Measurements from ENCODE around the gene PELO.
"Not testable (repeated sequence)": the region's sequence is repeated elsewhere in the genome, so short reads cannot be mapped to it uniquely, and the experiment has no call there.

PELO gene

DNA sequence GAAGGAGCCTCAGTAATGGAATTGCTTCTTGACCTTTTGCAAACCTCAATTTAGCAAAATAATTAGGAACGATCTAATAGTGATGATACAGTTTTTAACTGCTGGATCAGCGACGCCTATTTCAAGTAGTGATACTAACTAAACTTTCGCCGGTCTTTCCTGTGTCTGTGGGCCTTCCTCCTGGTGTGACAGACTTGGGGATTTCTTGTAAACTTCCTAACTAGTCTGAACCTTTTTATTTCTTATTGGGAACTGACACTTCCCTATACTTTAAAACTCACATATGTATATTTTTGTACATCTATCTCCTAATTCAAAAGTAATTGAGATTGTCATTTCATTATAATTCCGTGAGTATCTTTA, 15.2 kb downstream of the PELO start:
- no peak for DNase-seq

DNA sequence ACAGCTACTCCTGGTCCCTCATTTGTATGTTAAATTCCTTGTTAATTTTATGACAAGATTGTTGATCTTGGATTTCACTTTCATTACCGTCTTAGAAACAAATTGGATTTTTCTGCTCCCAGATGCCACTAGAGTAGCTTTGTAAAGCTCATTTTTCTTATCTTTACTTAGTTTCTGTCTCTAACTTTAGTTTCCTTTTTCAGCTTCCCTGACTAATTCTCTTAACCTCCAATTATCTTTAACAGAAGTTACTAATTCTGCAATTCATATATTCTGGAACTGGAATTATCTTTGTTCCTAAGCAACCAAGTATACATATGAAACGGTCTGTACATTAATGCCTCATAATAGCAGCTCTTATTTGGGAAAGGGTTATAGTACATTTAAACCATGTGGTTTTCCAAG, 16.7 kb downstream of the PELO start:
- DNase-seq = no peak

DNA sequence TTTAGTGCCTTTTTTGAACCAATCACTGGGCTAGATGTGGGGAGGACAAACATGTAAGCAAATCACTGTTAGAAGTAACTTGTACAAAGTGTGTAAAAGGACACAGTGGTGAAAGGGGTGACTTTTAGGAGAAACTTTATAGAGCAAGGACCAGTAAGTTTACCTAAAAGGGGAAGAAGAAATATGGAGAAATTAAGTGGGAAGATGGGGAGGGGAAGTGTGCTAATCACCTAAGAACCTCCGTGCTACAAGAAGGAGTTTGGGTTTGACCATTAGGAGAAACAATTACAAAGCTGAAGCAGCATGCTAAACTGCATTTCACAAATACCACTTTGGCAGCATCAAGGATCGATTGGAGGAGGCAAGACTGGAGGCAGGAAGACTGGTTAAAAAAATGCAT, 17.3 kb downstream of the PELO start:
- no peak for DNase-seq

DNA sequence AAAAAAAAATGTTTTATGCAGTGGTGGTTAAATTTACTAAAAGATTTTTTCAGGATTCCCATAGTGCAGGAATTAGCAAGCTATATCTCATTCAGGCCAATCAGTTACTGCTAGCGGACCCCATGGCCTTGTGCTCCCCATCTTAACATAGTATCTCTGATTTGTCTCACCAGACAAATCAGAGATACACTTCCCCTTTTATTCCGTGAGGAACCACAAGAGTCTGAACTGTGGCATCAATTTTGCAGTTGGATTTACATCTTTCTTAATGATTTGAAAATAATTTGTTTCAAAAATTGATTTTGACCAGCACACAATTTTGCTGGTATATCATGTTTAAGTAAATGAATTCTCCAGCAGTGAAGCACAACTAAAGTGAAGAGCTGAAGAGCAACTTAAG, 17.9 kb downstream of the PELO start:
- no peak for DNase-seq

DNA sequence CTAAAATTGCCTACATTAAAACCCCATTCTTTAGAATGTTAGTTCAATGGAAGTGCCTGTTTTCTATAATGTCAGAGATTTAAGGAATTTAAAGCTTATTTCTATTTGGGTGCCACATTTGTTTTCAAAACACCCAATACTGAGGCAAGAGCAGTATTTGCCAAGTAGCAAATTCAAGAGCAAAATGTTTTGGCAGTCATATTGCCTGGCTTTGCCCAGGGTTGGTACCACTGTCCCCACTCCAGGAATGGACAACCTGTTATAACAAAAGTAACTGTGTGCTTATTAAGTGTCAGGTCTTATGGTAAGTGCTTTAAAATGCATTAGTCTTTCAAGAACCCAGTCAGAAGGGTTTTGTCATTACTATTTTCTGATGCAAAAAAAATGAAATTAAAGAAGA, 19.3 kb downstream of the PELO start:
- DNase-seq = no peak

DNA sequence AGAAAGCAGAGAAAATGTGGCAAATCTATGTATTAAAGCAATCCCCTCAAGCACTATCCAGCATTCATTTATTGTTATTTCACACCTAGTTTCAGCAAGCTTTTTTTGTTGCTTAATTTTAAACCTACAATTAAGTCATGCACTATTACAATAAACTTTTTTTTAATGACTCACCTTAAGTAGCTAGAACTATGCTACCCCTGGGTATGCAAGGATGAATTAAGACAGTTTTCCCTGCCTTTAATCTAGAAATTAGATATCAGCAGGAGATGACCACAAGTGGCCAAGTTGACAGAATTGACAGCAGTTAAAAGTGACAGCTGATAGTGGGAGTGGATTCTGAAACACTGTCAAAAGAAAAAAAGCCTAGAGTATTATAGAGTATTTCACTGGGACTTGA, 20.0 kb downstream of the PELO start:
- no peak for DNase-seq

DNA sequence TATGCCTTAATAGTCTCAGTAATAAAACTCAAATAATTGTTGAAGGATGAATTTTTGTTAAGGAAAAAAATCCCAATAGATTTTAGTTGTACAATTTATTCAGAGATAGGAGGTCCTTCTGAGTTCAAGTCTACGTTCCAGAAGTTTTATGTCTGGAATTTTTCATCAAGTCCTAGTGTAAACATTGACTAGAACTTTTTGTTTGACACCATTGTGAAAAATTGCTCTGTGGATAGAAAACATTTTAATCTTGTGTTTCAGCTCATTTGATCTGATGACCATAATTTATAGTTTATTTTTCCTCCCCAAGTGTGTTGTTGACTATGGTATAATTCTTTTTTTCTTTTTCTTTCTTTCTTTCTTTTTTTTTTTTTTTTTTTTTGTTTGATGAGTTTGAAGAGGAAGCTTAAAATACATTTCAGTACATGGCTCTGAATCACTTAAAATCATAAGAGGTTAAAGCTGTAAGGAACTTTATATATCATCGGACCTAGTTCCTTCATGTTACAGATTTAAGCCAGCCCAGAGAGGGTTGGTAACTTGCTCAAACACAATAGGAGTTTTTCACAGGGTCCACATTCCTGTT, 20.7 kb downstream of the PELO start:
- no peak for DNase-seq

DNA sequence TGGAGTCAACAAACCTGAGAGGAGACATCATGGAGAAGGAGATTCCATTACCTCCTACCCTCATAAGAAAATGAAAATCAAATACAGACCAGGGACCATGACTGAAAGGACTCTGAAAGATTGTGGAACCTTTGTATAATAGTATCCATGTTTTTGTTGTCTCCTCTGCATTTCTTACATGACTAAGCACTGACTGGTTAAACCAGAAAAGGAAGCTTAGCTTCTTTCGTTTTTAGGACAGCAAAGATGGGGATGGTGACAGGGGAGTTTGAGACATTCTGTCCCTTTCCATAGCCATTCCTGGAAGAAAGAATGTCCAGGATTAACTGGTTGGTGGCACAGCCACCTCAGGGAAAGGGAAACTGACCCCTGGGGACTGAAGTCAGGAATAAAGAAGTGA, 22.2 kb downstream of the PELO start:
- DNase-seq = no peak

DNA sequence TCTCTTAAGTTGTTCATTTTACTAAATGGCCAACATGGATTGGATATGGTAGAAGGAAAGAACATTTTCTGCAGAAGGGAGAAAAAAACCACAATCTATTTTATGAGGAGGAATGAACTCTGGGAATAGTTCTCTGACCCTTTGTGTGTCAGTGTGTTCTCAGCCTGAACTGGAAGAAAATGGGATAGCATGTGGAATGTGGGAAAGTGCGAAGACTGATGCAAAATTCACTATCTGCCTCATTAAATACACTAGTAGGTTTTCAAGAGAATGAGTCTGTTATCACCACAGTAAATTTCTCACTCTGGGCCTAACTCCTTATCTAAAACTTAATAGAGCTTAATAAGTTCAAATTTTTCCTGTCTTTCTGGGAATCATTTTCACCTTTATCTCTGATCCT, 22.7 kb downstream of the PELO start:
- no peak for DNase-seq

DNA sequence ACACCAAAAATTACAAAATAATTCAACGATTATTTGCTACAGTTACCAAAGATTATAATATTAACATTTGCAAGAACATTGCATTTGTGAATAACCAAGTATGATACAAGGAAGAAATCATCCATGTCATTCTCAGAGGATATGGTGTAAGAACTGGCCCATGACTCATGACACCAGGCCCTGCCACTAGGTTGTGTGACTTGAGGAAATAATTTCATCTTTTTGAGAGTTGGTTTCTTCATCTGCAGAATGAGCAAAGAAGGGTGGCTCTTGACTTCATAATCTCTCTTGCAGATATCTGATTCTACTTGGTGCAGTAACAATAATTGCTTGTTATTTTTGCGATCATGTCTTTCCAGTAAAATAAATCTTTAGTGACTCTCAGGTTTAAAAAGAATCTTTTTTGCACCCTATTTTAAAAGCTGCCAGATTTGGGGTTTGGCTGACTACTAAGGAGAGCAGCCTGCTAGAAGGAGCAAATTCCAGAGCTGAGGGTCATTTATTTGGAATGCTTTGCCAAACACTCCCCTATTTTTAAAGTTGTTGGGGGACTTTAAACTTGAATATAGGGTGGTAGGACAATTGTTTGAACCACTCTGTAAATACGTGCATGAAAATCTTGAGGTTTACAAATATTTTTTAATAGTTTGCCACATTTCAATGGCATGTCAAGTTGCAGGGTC, 23.5 kb downstream of the PELO start:
- no peak for DNase-seq

DNA sequence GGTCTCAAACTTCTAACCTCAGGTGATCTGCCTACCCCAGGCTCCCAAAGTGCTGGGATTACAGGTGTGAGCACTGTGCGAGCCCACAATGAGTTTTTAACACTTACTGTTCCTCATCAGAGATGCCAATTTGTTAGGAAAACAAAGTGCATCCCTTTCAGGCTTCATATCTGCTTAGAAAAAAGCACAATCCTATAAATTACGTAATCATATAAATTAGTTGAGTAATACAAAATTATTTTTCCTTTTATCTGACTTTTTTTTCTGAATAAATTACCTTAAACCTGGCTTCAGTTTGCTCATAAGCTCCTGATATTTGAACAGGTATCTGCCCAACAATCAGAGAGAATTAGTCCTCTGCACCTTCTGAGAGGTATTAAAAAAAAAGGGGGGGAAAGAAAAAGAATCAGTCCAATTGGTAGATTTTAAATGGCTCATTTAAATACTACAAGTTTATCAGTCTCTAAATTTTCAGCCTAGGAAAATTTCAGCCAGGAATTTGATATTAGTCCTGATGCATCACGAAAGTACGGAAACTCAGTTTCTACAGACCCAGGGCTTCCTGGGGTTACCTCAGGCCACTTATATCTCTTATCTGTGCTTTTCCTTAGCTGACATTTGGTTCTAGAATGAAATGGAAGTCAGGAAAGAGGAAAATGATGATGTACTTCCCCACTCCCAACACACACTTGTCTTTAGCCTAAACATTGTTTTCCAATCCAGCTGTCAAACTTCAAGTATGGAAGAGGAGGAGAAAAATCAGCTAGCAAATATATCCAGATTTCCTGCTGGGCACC, 26.8 kb downstream of the PELO start:
- DNase-seq = no peak

DNA sequence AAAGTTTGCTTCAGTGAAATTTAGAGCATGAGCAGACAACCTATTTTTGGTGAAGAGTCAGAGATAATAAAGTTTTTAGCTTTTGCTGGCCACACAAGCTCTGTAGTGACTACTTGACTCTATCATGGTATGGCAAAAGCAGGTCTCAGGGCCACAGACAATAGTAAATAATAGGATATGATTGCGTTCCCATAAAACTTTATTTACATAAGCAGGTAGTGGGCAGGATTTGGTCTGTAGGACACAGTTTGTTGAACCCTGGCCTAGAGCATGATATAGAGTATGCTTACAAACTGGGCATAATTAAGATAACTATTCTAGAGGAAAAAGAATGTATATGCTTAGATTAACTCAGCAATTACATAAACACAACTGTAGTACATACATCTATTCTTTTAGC, 30.1 kb downstream of the PELO start:
- DNase-seq = no peak

DNA sequence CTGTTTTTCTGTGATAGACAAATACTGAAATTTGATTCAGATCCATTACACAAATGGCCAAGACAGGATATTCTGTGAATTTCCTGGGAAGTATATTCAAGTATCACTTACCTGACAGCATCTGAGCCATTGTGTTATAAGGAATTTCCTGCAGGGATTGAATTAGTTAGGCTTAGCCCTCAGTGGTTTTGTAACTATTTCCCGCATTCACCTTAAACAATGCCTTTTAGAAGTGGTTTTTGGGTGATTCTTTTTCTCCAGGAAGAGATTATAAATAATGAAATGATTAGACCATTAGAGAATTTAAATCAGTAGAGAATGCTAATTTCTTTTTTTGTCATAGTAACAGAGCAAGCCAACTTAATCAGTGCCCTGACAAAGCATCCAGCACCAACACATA, 30.6 kb downstream of the PELO start:
- no peak for DNase-seq

DNA sequence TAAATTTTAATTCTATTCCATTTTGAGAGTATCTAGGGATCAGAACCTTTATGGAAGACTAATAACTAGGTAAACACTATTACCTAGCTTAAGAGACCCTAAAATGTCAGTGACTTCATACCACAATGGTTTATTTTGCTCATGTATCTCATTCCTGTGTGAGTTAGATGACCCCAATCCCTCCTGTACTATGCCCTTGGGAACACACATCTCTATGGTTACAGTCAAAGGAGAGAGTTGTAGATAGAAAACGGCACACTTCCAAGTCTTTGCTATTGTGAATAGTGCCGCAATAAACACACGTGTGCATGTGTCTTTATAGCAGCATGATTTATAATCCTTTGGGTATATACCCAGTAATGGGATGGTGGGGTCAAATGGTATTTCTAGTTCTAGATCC, 31.1 kb downstream of the PELO start:
- not testable (repeated sequence) for DNase-seq

DNA sequence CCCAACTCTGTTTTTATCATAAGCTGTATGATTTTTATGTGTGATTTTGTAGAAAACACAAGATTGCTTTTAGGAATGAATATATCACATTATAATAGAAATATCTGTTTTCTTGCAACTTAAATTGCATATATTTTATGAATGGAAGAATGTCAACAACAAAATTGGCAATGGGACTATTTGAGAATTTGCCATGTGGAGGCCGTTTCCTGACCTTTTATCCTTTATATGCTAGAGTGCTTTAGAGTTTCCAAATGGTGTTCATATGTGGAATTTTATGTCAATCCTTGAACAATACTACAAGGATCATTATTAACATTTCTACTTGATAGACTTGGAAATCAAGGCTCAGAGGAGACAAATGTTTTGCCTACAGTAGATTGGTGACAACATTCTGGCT, 34.2 kb downstream of the PELO start:
- DNase-seq = no peak

DNA sequence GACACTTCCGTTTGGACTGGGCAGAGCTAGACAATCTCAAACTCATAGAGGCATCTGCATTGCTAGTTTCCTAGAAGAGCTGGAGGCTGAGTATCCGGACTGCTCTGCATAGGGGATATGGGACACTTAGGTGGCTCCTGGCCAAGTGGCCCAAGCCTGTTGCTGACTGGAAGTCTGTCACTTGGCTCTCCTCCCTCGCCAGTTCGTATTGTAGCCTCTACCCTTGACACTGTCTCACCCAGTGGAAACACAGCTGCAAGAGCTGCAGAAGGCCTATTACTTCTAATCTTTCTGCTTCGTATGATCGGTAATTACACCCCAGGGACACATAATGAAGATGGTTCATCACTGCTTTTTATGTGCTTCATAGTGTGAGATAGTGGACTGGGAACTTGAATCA, 34.7 kb downstream of the PELO start:
- DNase-seq = no peak

DNA sequence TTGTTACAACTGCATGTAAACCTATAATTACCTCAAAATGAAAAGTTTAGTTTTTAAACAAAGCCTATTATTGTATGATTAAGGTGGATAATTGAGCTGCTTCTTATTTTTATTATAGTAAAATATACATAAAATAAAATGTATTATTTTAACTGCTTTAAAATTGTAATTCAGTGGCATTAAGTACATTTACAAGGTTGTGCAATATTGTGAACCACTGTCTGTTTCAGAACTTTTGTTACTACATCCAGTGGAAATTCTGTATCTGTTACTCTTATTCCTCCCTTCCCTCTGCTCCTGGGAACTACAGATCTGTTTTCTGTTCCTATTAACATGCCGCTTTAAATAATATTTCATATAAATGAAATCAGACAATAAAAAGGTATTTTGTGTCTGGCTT, 37.1 kb downstream of the PELO start:
- no peak for DNase-seq

DNA sequence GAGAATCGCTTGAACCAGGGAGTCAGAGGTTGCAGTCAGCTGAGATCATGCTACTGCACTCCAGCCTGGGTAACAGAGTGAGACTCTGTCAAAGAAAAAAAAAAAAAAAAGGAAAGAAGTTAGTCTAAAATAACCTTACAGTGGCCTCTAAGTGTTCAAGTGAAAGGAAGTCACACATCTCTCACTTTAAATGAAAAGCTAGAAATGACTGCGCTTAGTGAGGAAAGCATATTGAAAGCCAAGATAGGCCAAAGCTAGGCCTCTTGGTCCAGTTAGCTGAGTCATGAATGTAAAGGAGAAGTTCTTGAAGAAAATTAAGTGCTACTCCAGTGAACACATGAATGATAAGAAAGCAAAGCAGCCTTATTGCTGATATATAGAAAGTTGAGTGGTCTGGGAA, 38.1 kb downstream of the PELO start:
- no peak for DNase-seq

DNA sequence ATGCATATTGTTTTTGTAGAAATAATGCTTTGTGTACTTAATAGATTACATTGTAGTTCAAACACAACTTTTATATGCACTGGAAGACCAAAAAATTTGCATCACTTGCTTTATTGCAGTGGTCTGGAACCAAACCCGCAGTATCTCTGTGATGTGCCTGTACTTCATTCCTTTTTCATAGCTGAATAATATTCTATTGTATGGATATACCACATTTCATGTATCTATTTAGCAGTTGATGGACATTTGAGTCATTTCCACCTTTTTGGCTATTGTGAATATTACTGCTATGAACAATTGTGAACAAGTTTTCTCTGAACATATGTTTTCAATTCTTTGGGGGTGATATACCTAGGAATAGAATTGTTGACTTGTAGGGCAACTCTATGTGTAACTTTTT, 40.1 kb downstream of the PELO start:
- no peak for DNase-seq

DNA sequence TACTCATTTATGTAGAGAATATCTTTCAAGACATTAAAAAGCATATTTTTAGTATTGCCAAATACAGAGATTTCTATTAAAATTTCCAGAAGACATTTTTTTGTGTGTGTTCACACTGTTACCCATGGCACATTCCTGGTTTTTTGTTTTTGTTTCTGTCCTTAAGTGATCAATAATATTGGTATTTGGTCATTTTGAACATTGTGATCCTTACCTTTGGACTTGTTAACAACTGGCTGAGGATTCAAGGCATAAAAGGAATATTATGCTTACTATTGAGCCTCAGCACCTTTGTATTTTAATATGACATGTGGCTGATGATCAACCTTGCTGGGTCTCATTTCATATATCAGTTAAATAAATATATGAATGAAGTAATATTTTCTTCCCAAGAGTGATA, 41.9 kb downstream of the PELO start:
- no peak for DNase-seq

DNA sequence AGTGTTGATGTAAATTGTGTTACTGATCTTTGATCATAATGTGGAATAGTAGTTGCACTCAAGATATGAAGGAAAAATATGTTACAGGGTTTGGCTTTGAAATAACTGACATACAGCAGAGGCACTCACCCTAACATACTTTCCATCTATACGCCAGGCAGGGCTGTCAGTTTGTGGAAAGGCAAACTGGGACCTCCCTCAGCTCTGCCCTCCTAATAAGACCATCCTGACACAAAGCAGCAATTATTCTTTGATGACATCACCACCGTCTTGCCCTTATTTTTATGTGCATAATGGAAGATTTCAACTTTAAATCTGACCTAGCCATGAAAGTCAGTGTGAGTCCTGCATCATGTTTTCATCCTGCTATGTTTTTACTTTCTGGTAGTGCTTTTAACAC, 42.9 kb downstream of the PELO start:
- DNase-seq = no peak

DNA sequence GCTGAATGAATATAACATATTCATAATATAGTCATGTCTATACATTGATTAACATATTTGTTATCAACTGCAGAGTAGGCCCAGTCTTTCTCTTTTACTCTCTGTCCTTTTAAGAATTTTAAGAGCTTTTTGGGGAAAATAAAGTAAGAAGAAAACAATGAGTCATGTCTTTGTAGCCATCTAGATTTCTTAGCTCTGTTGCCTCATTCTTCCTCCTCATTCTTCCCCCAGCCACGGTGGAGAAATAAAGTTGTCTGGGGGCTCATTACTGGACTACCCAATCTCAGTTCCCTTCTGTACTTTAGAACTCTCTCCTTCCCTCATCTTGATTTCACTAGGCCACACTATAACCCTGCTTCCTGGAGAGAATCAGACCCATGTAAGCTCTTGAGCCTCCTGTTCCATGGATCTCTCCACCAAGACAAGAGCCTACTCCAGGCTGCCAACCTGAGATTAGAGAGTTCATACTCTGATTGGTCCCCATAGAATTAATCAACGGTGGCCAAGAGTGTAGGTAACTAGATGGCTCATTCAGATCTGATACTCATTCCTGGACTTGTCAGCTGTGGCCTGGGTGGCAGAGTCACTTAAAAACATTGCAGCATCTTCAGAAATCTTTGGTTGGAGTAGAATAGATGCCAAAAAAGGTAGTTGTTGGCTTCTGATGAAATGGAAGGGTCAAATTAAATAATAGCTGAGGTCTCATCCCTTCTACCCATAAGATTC, 44.2 kb downstream of the PELO start:
- DNase-seq = no peak

DNA sequence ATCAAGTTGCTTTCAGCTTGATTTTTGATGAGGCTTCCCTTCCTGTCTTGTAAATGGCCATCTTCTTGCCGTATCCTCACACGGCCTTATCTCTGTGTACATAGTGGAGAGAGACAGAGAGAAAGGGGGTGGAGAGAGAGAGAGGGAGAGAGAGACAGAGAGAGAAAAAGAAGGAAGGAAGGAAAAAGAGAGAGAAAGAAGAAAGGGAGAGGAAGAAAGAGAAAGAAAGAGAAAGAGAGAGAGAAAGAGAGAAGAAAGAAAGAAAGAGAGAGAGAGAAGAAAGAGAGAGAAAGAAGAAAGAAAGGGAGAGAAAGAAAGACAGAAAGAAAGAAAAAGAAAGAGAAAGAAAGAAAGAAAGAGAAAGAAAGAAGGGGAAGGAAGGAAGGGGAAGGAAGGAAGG, 46.6 kb downstream of the PELO start:
- DNase-seq = no peak

DNA sequence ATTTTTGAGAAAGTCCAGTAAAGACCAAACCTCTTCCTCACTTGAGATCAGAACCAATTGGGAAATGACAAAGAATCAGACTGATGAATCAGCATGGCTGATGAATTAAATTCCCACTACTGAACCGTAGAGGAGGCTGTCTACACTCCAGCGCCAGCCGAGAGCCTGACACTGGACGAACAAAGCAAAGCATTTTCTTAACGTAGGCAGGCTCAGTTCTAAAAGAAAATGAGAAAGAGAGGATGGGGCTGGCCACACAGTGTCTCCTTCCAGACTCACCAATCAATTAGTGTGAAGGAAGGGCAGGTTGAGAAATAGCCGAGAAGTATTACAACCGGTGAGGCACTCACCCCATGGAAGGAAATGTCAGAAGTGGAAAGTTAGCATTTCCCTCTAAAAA, 49.4 kb downstream of the PELO start:
- no peak for DNase-seq
